ENCODE results near the gene ACBD6.

DNA sequence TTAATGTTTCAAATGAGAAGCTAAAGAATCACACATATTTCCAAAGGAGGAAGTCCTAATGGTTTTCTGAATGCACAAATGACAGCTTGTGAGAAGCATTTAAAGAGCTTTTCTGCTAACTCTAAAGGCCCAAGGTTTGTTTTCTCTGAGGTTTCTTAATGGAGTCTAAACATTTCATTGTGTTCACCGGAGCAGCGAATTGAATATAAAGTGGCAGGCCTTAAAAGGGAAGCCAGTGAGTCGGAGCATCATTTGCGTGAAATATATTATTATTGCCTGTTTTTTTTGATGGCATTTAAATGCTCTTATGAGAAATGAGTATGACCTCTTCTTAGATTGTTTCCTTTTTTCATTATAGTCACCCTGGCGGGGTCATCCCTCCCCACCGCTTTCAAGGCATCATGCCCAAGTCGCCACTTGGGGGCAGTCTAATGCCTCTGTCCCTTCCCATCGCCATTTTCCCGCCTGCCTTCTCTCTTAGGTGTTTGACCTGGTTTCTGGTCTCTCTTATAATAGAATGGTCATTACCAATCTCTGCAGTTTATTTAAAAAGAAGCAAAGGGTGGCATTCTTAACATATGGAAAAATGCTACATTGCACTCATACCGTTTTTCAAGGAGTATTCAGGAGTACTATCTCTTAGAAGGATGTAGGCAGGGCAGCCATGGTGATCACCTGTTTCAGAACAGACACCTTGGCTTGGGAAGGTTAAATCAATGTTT lies 31.1 kb upstream of the ACBD6 start:
- no peak for TF ChIP-seq POLR2A (IDR thresholded peaks at IDR 0.05)
- TF ChIP-seq CTCF (IDR thresholded peaks at IDR 0.05): peak; percentile 29 to 72 (median 42)
- no peak for TF ChIP-seq POLR2AphosphoS5 (IDR thresholded peaks at IDR 0.05)

Measured in breast epithelium (tissue), 3 donors.